Transverse colon (tissue), 4 donors: ENCODE results near the gene FAM171A2. TPM values are rescaled to one million over a fixed set of nuclear protein-coding genes. Genes with fewer than 3 reads are reported as not detected.

Experiments
- DNase-seq: peaks from one replicate; pipeline ENCODE4 v3.0.0-alpha.2; 2019
- H3K27ac ChIP-seq, 4 donors: fragments of 200-600 bp; sonication (generic); 2 replicates each; pipeline ENCODE4 v1.5.1; 2016 to 2018; ENCODE audit warnings: inconsistent platforms in 4 of 4
- H3K27me3 ChIP-seq: fragments of 200-600 bp; sonication (generic); 2 replicates; pipeline ENCODE4 v1.5.1; 2017; ENCODE audit warnings: inconsistent platforms
- H3K36me3 ChIP-seq, 4 donors: fragments of 200-600 bp; sonication (generic); 2 replicates each; pipeline ENCODE4 v1.5.1; 2017 to 2019; ENCODE audit warnings: inconsistent platforms in 4 of 4
- H3K4me1 ChIP-seq, 4 donors: fragments of 200-600 bp; sonication (generic); 2 replicates each; pipeline ENCODE4 v1.5.1; 2017 to 2020; ENCODE audit warnings: inconsistent platforms in 4 of 4
- H3K4me3 ChIP-seq, 4 donors: fragments of 200-600 bp; sonication (generic); 1 replicate in 1 of 4; 2 replicates in 3 of 4; pipeline versions ENCODE4 v1.5.1 to v1.6.1; 2017 to 2019; ENCODE audit warnings: inconsistent platforms in 4 of 4
- H3K9me3 ChIP-seq, 2 donors: fragments of 200-600 bp; sonication (generic); 2 replicates each; pipeline ENCODE4 v1.5.1; 2017 to 2019; ENCODE audit warnings: inconsistent platforms in 2 of 2
- EP300 ChIP-seq: sonication (generic); formaldehyde crosslinking; IDR thresholded peaks from one replicate; pipeline ENCODE4 v1.6.1; 2017; ENCODE audit warnings: antibody characterized with exemption, low read depth
- POLR2A ChIP-seq: fragments of 450-650 bp; IDR thresholded peaks from one replicate; pipeline ENCODE4 v1.6.1; 2016; ENCODE audit warnings: antibody characterized with exemption, mild to moderate bottlenecking, moderate library complexity
- POLR2AphosphoS5 ChIP-seq, 3 donors: sonication (generic); formaldehyde crosslinking; IDR thresholded peaks; one replicate each; pipeline ENCODE4 v1.6.1; 2016; ENCODE audit warnings: antibody characterized with exemption in 3 of 3
- WGBS, 2 donors: methylation state at CpG; one replicate each; pipeline ENCODE4 v1.1.5; 2018; ENCODE audit warnings: low coverage in 1 of 2; 5-methylcytosine and 5-hydroxymethylcytosine counted together
- in situ Hi-C, 4 donors: fragments of 200-750 bp; cut with MboI; loops; one replicate each; pipeline versions ENCODE4 v1.15.0 to v1.15.1; 2017; ENCODE audit warnings: low sequenced_read_pairs in 3 of 4, low pct_ligation_motif_present in 1 of 4, low pct_unique_long_range_greater_than_20kb in 1 of 4
- intact Hi-C: fragments of 100-400 bp; cut with DNase I; formaldehyde crosslinking; loops from one replicate; pipeline ENCODE4 v1.15.1; 2023; ENCODE audit warnings: low total_unique reads
- total RNA-seq, 4 donors: library from RNA; depleted of rRNA; stranded (reverse); fragments of >200 nt; gene quantifications; one replicate each; pipeline ENCODE4 v1.1.0, GENCODE V29; 2016
- TF ChIP-seq, protein P1 (sequence below), 5 experiments: fragments of 200-600 bp in 3 of 5; fragments of 450-650 bp in 2 of 5; sonication (generic) in 3 of 5; IDR thresholded peaks; 1 replicate in 2 of 5; 2 replicates in 3 of 5; pipeline ENCODE4 v1.5.1; 2016 to 2017; ENCODE audit warnings: antibody characterized with exemption in 5 of 5, inconsistent platforms in 3 of 5, mild to moderate bottlenecking in 2 of 5, moderate library complexity in 1 of 5

Gene FAM171A2
- total RNA-seq, 4 donors from 2014 or later = 0.14 to 7.9 (median 0.95) TPM; not detected in 1

DNA sequence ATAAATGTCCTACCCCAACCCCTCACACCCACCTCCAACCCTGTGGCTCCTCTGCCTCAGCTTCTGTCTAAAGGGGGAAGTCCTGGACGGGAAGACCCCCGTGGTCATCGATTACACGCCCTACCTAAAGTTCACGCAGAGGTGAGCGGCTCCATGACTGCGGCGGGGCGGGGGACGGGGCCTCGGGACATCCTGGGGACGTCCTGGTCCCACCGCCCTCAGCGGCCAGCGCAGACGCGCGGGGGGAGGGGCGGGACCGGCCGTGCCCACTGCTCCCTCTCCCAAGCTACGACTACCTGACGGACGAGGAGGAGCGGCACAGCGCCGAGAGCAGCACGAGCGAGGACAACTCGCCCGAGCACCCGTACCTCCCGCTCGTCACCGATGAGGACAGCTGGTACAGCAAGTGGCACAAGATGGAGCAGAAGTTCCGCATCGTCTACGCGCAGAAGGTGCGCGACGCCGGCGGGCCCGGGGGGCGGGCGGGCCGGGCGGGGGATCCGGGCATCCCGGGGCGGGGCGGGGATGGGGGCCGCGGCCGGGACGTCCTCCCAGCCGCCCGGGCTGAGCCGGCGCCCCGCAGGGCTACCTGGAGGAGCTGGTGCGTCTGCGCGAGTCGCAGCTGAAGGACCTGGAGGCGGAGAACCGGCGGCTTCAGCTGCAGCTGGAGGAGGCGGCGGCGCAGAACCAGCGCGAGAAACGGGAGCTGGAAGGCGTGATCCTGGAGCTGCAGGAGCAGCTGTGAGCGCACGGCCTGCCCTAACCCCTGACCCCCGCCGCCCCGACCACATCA lies 48.6 kb downstream of the FAM171A2 start:
- WGBS, 2 donors = 2% methylated on average over 46 of the region's 81 CpGs; no CpG with 5 or more reads in 1 of the 2 donors
- no peak overlapping the region for H3K27ac ChIP-seq
- peaks cover 0 to 3% (median 1%) of the 10 kb centered on the region in 4 donors for H3K36me3 ChIP-seq
- H3K4me1 ChIP-seq = peaks cover 0 to 10% (median 6%) of the 10 kb centered on the region in 4 donors
- in situ Hi-C loops = no loop called here
- no peaks in the 10 kb centered on the region for H3K9me3 ChIP-seq
- H3K4me3 ChIP-seq = peak overlapping the region in 2 of 4 donors; percentile 17 to 46
- peaks cover 52% of the 10 kb centered on the region for H3K27me3 ChIP-seq
- TF ChIP-seq, protein P1, sequence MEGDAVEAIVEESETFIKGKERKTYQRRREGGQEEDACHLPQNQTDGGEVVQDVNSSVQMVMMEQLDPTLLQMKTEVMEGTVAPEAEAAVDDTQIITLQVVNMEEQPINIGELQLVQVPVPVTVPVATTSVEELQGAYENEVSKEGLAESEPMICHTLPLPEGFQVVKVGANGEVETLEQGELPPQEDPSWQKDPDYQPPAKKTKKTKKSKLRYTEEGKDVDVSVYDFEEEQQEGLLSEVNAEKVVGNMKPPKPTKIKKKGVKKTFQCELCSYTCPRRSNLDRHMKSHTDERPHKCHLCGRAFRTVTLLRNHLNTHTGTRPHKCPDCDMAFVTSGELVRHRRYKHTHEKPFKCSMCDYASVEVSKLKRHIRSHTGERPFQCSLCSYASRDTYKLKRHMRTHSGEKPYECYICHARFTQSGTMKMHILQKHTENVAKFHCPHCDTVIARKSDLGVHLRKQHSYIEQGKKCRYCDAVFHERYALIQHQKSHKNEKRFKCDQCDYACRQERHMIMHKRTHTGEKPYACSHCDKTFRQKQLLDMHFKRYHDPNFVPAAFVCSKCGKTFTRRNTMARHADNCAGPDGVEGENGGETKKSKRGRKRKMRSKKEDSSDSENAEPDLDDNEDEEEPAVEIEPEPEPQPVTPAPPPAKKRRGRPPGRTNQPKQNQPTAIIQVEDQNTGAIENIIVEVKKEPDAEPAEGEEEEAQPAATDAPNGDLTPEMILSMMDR (IDR thresholded peaks at IDR 0.05) = no peak
- TF ChIP-seq EP300 = no peak
- TF ChIP-seq POLR2A = no peak
- TF ChIP-seq POLR2AphosphoS5 (IDR thresholded peaks at IDR 0.05) = no peak
- DNase-seq = peak; percentile 25
- intact Hi-C loops = loop anchor here (5.0 kb wide), 1 partner anchor 88 kb away; no protein-coding TSS in a partner anchor

DNA sequence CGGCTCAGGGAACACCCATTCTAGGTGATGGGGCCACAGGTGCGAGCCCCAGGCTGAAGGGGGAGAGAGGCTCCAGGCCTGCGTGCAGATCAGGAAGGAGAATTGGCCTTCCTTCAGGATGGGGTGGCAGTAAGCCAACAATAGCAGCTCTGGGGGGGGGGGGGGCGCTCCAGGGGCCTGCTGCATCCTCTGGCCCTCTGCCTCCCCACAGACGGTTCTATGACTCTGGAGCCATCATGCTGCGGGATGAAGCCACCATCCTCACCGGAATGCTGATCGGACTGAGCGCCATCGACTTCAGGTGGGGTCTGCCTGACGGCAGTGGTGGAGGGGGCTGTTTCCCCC lies 49.2 kb downstream of the FAM171A2 start:
- no peak for DNase-seq
- Histone ChIP-seq H3K9me3 (no peaks in the 10 kb centered on the region), H3K4me3 (no peak overlapping the region), H3K36me3 (no peaks in the 10 kb centered on the region), H3K4me1 (peaks cover 0 to 10% (median 6%) of the 10 kb centered on the region in 4 donors), H3K27me3 (peaks cover 56% of the 10 kb centered on the region), H3K27ac (no peak overlapping the region)
- in situ Hi-C loops (no loop called here), intact Hi-C loops (no loop called here)
- 28% methylated on average over 10 of the region's 11 CpGs; no CpG with 5 or more reads in 1 of the 2 donors for WGBS, 2 donors
- TF ChIP-seq, protein P1 (IDR thresholded peaks at IDR 0.05) = no peak

DNA sequence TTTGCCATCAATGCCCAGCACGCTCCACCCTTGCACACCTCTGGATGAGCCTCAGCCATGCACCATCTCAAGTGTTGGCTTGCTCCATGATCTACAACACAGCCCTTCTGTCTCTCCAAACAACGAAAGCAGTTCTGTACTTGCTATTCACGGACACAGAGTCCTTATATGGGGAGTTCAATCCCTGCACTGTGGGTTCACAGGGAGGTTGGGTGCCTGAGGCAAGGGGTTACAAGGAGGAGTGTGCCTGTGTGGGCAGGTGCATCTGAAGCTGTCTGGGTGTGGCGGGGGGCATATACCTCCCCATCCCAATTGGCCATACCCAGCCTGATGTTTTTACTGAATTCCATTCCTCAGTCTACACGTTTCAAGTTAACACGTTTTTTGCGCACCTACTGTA lies 49.6 kb downstream of the FAM171A2 start:
- in situ Hi-C loops (no loop called here), intact Hi-C loops (no loop called here)
- no peaks in the 10 kb centered on the region for H3K36me3 ChIP-seq
- H3K4me3 ChIP-seq = no peak overlapping the region
- 70 to 78% methylated on average over 2 to 7 of the region's 7 CpGs for WGBS, 2 donors
- H3K27me3 ChIP-seq = peaks cover 59% of the 10 kb centered on the region
- H3K27ac ChIP-seq = no peak overlapping the region
- peaks cover 0 to 12% (median 7%) of the 10 kb centered on the region in 4 donors for H3K4me1 ChIP-seq
- no peak for DNase-seq
- TF ChIP-seq, protein P1 (IDR thresholded peaks at IDR 0.05) = no peak
- TF ChIP-seq POLR2AphosphoS5 (IDR thresholded peaks at IDR 0.05) = no peak
- no peak for TF ChIP-seq EP300
- no peak for TF ChIP-seq POLR2A
- no peaks in the 10 kb centered on the region for H3K9me3 ChIP-seq

DNA sequence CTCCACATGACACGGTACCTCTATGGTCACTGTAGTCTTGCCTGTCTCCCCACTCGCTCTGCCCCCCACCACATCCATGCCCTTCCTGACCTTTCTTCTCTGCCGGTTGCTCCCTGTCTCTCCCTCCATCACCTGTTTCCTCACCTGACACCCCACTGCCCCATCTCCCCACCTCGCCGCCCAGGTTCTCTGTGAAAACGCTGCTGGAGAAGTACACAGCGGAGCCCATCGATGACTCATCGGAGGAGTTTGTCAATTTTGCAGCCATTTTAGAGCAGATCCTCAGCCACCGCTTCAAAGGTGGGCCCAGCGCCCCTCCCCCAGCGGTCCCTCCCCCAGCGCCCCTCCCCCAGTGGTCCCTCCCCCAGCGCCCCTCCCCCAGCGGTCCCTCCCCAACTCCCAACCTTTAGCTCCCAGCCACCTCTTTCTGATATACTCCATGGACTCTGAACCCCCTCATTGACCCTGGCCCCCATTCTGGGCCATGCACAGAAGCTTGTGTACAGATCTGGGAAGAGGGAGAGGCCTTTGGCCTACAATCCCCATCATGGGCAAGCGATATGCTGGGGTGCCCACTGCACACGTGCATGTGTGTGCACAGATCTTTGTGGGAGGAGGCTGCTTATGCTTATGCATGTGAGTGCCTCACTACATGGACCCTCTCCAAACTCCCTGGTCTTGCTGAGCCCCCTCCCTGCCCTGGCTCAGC lies 51.1 kb downstream of the FAM171A2 start:
- H3K4me1 ChIP-seq = peaks cover 5 to 27% (median 19%) of the 10 kb centered on the region in 4 donors
- H3K9me3 ChIP-seq = no peaks in the 10 kb centered on the region
- no peak overlapping the region for H3K27ac ChIP-seq
- no peak overlapping the region for H3K4me3 ChIP-seq
- H3K36me3 ChIP-seq = no peaks in the 10 kb centered on the region
- in situ Hi-C loops (no loop called here), intact Hi-C loops (no loop called here)
- TF ChIP-seq POLR2AphosphoS5 (IDR thresholded peaks at IDR 0.05) = no peak
- no peak for TF ChIP-seq POLR2A
- TF ChIP-seq EP300 = no peak
- TF ChIP-seq, protein P1 (IDR thresholded peaks at IDR 0.05) = no peak
- no peak for DNase-seq
- H3K27me3 ChIP-seq = peaks cover 67% of the 10 kb centered on the region
- 50 to 64% methylated on average over 5 to 17 of the region's 17 CpGs for WGBS, 2 donors
